Mucosa of descending colon (tissue), 3 donors: ENCODE results near the gene MAN1B1. TPM values are rescaled to one million over a fixed set of nuclear protein-coding genes. Genes with fewer than 3 reads are reported as not detected.

Experiments
- ATAC-seq: fragments of 200-7000 bp; cut with Tn5 transposase; one replicate; pipeline ENCODE4 v1.9.1; 2020; ENCODE audit warnings: mild to moderate bottlenecking, moderate library complexity
- DNase-seq, 3 donors: peaks; one replicate each; pipeline ENCODE4 v3.0.0-alpha.2; 2020
- H3K36me3 ChIP-seq: fragments of 200-600 bp; one replicate; pipeline ENCODE4 v1.8.0; 2021; ENCODE audit warnings: low read depth, mild to moderate bottlenecking
- H3K4me1 ChIP-seq: fragments of 200-600 bp; one replicate; pipeline ENCODE4 v1.8.0; 2021; ENCODE audit warnings: low read depth, mild to moderate bottlenecking
- H3K4me3 ChIP-seq: fragments of 200-600 bp; one replicate; pipeline ENCODE4 v1.8.0; 2021; ENCODE audit warnings: mild to moderate bottlenecking
- H3K9me3 ChIP-seq: fragments of 200-600 bp; one replicate; pipeline ENCODE4 v1.8.0; 2021; ENCODE audit warnings: mild to moderate bottlenecking
- CTCF ChIP-seq: fragments of 200-600 bp; IDR thresholded peaks from one replicate; pipeline ENCODE4 v1.8.0; 2022; ENCODE audit warnings: antibody characterized with exemption, mild to moderate bottlenecking
- intact Hi-C, 2 donors: fragments of 100-400 bp; cut with DNase I in 1 of 2; cut with micrococcal nuclease in 1 of 2; formaldehyde crosslinking; loops; one replicate each; pipeline versions ENCODE4 v1.11.0 to v1.11.1; 2022; cut with DNase I, micrococcal nuclease
- total RNA-seq, 3 donors: library from RNA; stranded (reverse); fragmentation: NEBNext Ultra II Directional in 2 of 3; extraction: Animal tissue kit (Norgen Biotek cat#: 25700) in 2 of 3; gene quantifications; one replicate each; pipeline versions ENCODE4 v1.2.1 to v1.2.4, GENCODE V29; 2021 to 2023
- donor health status: DM: no; HTN: no; CAD: no; lungs with moderate emphysema.
- donor health status: DM: no; HTN: no; CAD: no.
- donor health status: DM: no; HTN: yes; CAD: no.

The MAN1B1 gene
- total RNA-seq, 3 donors from 2014 or later, result 36.1 to 55.4 (median 52.7) TPM

GRCh38 chr9:137148661-137149060 is 61.9 kb downstream of the MAN1B1 start:
- Histone ChIP-seq H3K36me3 (no peaks in the 10 kb centered on the region), H3K4me3 (no peak overlapping the region), H3K9me3 (no peaks in the 10 kb centered on the region), H3K4me1 (no peaks in the 10 kb centered on the region)
- TF ChIP-seq CTCF, result no peak
- ATAC-seq, result no peak
- intact Hi-C loops, result no loop called here
- DNase-seq, result no peak

GRCh38 chr9:137149363-137149762 is 62.6 kb downstream of the MAN1B1 start:
- no peaks in the 10 kb centered on the region for H3K36me3 ChIP-seq
- TF ChIP-seq CTCF, result no peak
- DNase-seq, result peak in 1 of 3 donors; percentile 24
- intact Hi-C loops, result no loop called here
- no peaks in the 10 kb centered on the region for H3K9me3 ChIP-seq
- ATAC-seq, result no peak
- H3K4me3 ChIP-seq, result no peak overlapping the region
- H3K4me1 ChIP-seq, result no peaks in the 10 kb centered on the region

- H3K9me3 ChIP-seq, result no peaks in the 10 kb centered on the region
- no peaks in the 10 kb centered on the region for H3K36me3 ChIP-seq
- TF ChIP-seq CTCF, result no peak
- intact Hi-C loops, result no loop called here
- ATAC-seq (peak; percentile 52), DNase-seq (no peak)
- H3K4me1 ChIP-seq, result no peaks in the 10 kb centered on the region
- H3K4me3 ChIP-seq, result no peak overlapping the region
These were observed 63.3 kb downstream of the MAN1B1 start for GRCh38 chr9:137149942-137150616.

- Histone ChIP-seq H3K36me3 (no peaks in the 10 kb centered on the region), H3K9me3 (no peaks in the 10 kb centered on the region), H3K4me3 (no peak overlapping the region), H3K4me1 (no peaks in the 10 kb centered on the region)
- intact Hi-C loops, result no loop called here
- TF ChIP-seq CTCF, result no peak
- ATAC-seq (peak; percentile 79), DNase-seq (peak; percentile 79 to 85 (median 81))
These were observed 64.1 kb downstream of the MAN1B1 start for GRCh38 chr9:137150617-137151457.

- H3K36me3 ChIP-seq, result no peaks in the 10 kb centered on the region
- no peaks in the 10 kb centered on the region for H3K9me3 ChIP-seq
- intact Hi-C loops, result no loop called here
- no peak for DNase-seq
- no peak overlapping the region for H3K4me3 ChIP-seq
- no peak for ATAC-seq
- no peak for TF ChIP-seq CTCF
- peaks cover 3% of the 10 kb centered on the region for H3K4me1 ChIP-seq
These were observed 66.1 kb downstream of the MAN1B1 start for GRCh38 chr9:137152844-137153405.
